HEK293T (cell line): ENCODE measurements around the gene ZBTB45.
"Not testable (repeated sequence)": the region's sequence is repeated elsewhere in the genome, so short reads cannot be mapped to it uniquely, and the experiment has no call there.

Experiments used
- BHLHE40 ChIP-seq: fragments of 450-650 bp; IDR thresholded peaks from 2 replicates; pipeline ENCODE4 v1.6.1; 2016; ENCODE audit warnings: mild to moderate bottlenecking, moderate library complexity, borderline replicate concordance
- CTBP1 ChIP-seq: fragments of 450-650 bp; IDR thresholded peaks from 2 replicates; pipeline ENCODE4 v1.6.1; 2016; ENCODE audit warnings: borderline replicate concordance
- ELF4 ChIP-seq: fragments of 450-650 bp; IDR thresholded peaks from 2 replicates; pipeline ENCODE4 v1.6.1; 2017; ENCODE audit warnings: antibody characterized with exemption
- FOXA1 ChIP-seq: fragments of 450-650 bp; IDR thresholded peaks from 2 replicates; pipeline ENCODE4 v1.6.1; 2016; ENCODE audit warnings: mild to moderate bottlenecking
- FOXK2 ChIP-seq: fragments of 450-650 bp; IDR thresholded peaks from 2 replicates; pipeline ENCODE4 v1.6.1; 2016; ENCODE audit warnings: mild to moderate bottlenecking
- FOXM1 ChIP-seq: fragments of 450-650 bp; IDR thresholded peaks from 2 replicates; pipeline ENCODE4 v1.6.1; 2017; ENCODE audit warnings: mild to moderate bottlenecking, borderline replicate concordance
- LEF1 ChIP-seq: fragments of 450-650 bp; IDR thresholded peaks from 2 replicates; pipeline ENCODE4 v1.6.1; 2017; ENCODE audit warnings: mild to moderate bottlenecking, borderline replicate concordance
- NFRKB ChIP-seq: fragments of 450-650 bp; IDR thresholded peaks from 2 replicates; pipeline ENCODE4 v1.6.1; 2016; ENCODE audit warnings: mild to moderate bottlenecking, moderate library complexity
- SP1 ChIP-seq: fragments of 450-650 bp; IDR thresholded peaks from 2 replicates; pipeline ENCODE4 v1.6.1; 2017
- SUZ12 ChIP-seq: fragments of 450-650 bp; IDR thresholded peaks from 2 replicates; pipeline ENCODE4 v1.6.1; 2016; ENCODE audit warnings: mild to moderate bottlenecking
- TARDBP ChIP-seq: fragments of 450-650 bp; IDR thresholded peaks from 2 replicates; pipeline ENCODE4 v1.6.1; 2016
- ZNF384 ChIP-seq: fragments of 450-650 bp; IDR thresholded peaks from 2 replicates; pipeline ENCODE4 v1.6.1; 2016

- not testable (repeated sequence) for TF ChIP-seq SP1, FOXA1, LEF1, FOXM1, NFRKB, ZNF384, CTBP1, FOXK2, BHLHE40, SUZ12, TARDBP, ELF4
These were observed 48.6 kb downstream of the ZBTB45 start for GRCh38 chr19:58470837-58471543.
